ENCODE measurements around the gene NHLH1. TPM values are rescaled to one million over a fixed set of nuclear protein-coding genes. Genes with fewer than 3 reads are reported as not detected.

NHLH1 gene
- total RNA-seq, 1 experiment from 2014 or later, result 0.18 TPM

- CTCF ChIA-PET, result no interaction called here
- no peak for ATAC-seq
- Histone ChIP-seq H3K9me3 (ENCODE audit: control insufficient read depth, insufficient read depth, low read depth, low read length) (no peaks in the 10 kb centered on the region), H3K27ac (ENCODE audit: low read length) (no peak overlapping the region), H3K27me3 (ENCODE audit: control insufficient read depth, insufficient read depth, low read length) (peaks cover 31% of the 10 kb centered on the region), H3K36me3 (ENCODE audit: control insufficient read depth, insufficient read depth, low read length) (no peaks in the 10 kb centered on the region), H3K4me3 (ENCODE audit: low read depth in 2 of 2, low read length in 2 of 2) (peak overlapping the region in 1 of 2 experiments; percentile 43; a peak in 1 of 4 replicates), H3K4me1 (ENCODE audit: control insufficient read depth, insufficient read depth, low read length) (no peaks in the 10 kb centered on the region)
- POLR2A ChIA-PET, result no interaction called here
- intact Hi-C loops (cut with micrococcal nuclease; ENCODE audit: unreplicated experiment), result no loop called here
- no peak for DNase-seq (ENCODE audit: low read depth, low spot score)
- in situ Hi-C loops (cut with HindIII; ENCODE audit: low pct_unique_long_range_greater_than_20kb, low sequenced_read_pairs), result no loop called here
- TF ChIP-seq SIN3A (IDR thresholded peaks at IDR 0.05; ENCODE audit: borderline replicate concordance, insufficient read depth, low read depth, low read length) (no peak), REST (IDR thresholded peaks at IDR 0.05; ENCODE audit: insufficient read depth in 1 of 2, low read depth in 2 of 2, low read length in 1 of 2) (no peak)
- BruUV-seq (replicated peaks), result no TSS peak
Measured at GRCh38 chr1:160401487-160401805, 34.6 kb downstream of the NHLH1 start.

GRCh38 chr1:160402001-160402795 lies 35.3 kb downstream of the NHLH1 start:
- no peak for TF ChIP-seq TCF7L2 (IDR thresholded peaks at IDR 0.05; ENCODE audit: low read depth, low read length)
- TF ChIP-seq POLR2AphosphoS5 (IDR thresholded peaks at IDR 0.05; ENCODE audit: low read depth, low read length), result no peak
- no peak for TF ChIP-seq CTCF (IDR thresholded peaks at IDR 0.05)
- TF ChIP-seq SIN3A (IDR thresholded peaks at IDR 0.05; ENCODE audit: borderline replicate concordance, insufficient read depth, low read depth, low read length), result no peak
- TF ChIP-seq REST (IDR thresholded peaks at IDR 0.05; ENCODE audit: insufficient read depth in 1 of 2, low read depth in 2 of 2, low read length in 1 of 2), result no peak
- intact Hi-C loops (cut with micrococcal nuclease; ENCODE audit: unreplicated experiment) (no loop called here), in situ Hi-C loops (cut with HindIII; ENCODE audit: low pct_unique_long_range_greater_than_20kb, low sequenced_read_pairs) (no loop called here)
- H3K4me1 ChIP-seq (ENCODE audit: control insufficient read depth, insufficient read depth, low read length), result no peaks in the 10 kb centered on the region
- H3K27ac ChIP-seq (ENCODE audit: low read length), result no peak overlapping the region
- DNase-seq (ENCODE audit: low read depth, low spot score), result no peak
- ATAC-seq, result peak; percentile 22; the same call in 1 of the 2 replicates
- POLR2A ChIA-PET, result no interaction called here
- H3K4me3 ChIP-seq (ENCODE audit: low read depth in 2 of 2, low read length in 2 of 2), result no peak overlapping the region
- CTCF ChIA-PET, result no interaction called here
- no peaks in the 10 kb centered on the region for H3K9me3 ChIP-seq (ENCODE audit: control insufficient read depth, insufficient read depth, low read depth, low read length)
- H3K27me3 ChIP-seq (ENCODE audit: control insufficient read depth, insufficient read depth, low read length), result peaks cover 31% of the 10 kb centered on the region
- H3K36me3 ChIP-seq (ENCODE audit: control insufficient read depth, insufficient read depth, low read length), result no peaks in the 10 kb centered on the region
- no TSS peak for BruUV-seq (replicated peaks)

Measured in Panc1 (cell line).